ENCODE data around the gene SHC4. TPM values are rescaled to one million over a fixed set of nuclear protein-coding genes. Genes with fewer than 3 reads are reported as not detected.

The SHC4 gene
- total RNA-seq, 1 donor from 2014 or later, result 35.6 TPM

- Mint-ChIP-seq H3K4me3 (ENCODE audit: unreplicated experiment) (no peak overlapping the region), H3K27me3 (ENCODE audit: low read depth) (no peaks in the 10 kb centered on the region), H3K4me1 (ENCODE audit: low read depth) (peaks cover 80% of the 10 kb centered on the region), H3K9me3 (ENCODE audit: low read depth) (peaks cover 11% of the 10 kb centered on the region), H3K36me3 (ENCODE audit: low read depth) (peaks cover 6% of the 10 kb centered on the region), H3K27ac (ENCODE audit: unreplicated experiment) (peak overlapping the region; percentile 91)
- DNase-seq (ENCODE audit: low spot score), result no peak
- no peak for TF ChIP-seq CTCF (IDR thresholded peaks at IDR 0.05)
These were observed 25.8 kb downstream of the SHC4 start for GRCh38 chr15:48937886-48938285.

DNA sequence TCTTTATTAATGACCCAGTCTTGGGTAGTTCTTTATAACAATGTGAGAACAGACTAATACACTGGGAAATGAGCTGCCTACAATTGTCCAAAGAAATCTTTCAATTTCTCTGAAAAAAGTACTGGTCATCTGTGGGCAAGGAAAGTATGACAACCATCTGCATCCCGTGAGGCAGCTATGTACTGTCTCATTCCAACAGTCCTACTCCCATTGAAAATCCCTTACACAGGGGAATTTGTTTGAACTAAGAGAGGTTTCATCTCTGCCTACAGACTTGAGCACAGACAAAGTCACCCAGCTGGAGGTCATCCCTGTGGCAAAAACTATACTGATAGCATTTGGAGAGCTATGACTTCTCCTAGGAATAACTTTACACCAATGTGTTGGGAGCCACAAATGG is 27.1 kb downstream of the SHC4 start:
- Mint-ChIP-seq H3K36me3 (ENCODE audit: low read depth) (peaks cover 9% of the 10 kb centered on the region), H3K4me1 (ENCODE audit: low read depth) (peaks cover 89% of the 10 kb centered on the region), H3K9me3 (ENCODE audit: low read depth) (peaks cover 14% of the 10 kb centered on the region), H3K4me3 (ENCODE audit: unreplicated experiment) (no peak overlapping the region), H3K27me3 (ENCODE audit: low read depth) (no peaks in the 10 kb centered on the region), H3K27ac (ENCODE audit: unreplicated experiment) (peak overlapping the region; percentile 91)
- DNase-seq (ENCODE audit: low spot score), result no peak
- no peak for TF ChIP-seq CTCF (IDR thresholded peaks at IDR 0.05)

- no peak for TF ChIP-seq CTCF (IDR thresholded peaks at IDR 0.05)
- Mint-ChIP-seq H3K27me3 (ENCODE audit: low read depth) (no peaks in the 10 kb centered on the region), H3K9me3 (ENCODE audit: low read depth) (peaks cover 6% of the 10 kb centered on the region), H3K4me3 (ENCODE audit: unreplicated experiment) (no peak overlapping the region), H3K4me1 (ENCODE audit: low read depth) (peaks cover 89% of the 10 kb centered on the region), H3K36me3 (ENCODE audit: low read depth) (peaks cover 4% of the 10 kb centered on the region), H3K27ac (ENCODE audit: unreplicated experiment) (peak overlapping the region; percentile 82)
- DNase-seq (ENCODE audit: low spot score), result no peak
These were observed 28.5 kb downstream of the SHC4 start for GRCh38 chr15:48935236-48935635.

DNA sequence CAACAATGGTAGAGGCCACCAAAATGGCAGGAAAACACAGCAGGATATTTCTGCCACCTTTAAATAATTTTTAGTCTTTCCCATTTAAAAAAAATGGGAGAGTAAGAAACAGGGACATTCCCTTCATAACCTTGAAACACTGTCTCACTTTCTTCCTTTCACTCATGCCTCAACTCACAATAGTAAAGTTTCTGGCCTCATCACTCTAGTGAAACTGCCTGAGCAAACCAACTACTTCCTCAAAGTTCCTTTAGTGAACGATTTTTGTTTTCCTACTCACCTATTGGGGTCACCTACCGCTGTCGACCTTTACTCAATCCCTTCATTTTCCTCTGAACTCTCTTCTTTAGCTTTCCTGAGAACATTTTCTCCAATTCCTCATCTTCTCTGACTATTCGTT is 33.0 kb downstream of the SHC4 start:
- TF ChIP-seq CTCF (IDR thresholded peaks at IDR 0.05), result no peak
- peaks cover 88% of the 10 kb centered on the region for H3K4me1 Mint-ChIP-seq (ENCODE audit: low read depth)
- peak overlapping the region; percentile 81 for H3K27ac Mint-ChIP-seq (ENCODE audit: unreplicated experiment)
- no peak for DNase-seq (ENCODE audit: low spot score)
- H3K27me3 Mint-ChIP-seq (ENCODE audit: low read depth), result no peaks in the 10 kb centered on the region
- peaks cover 6% of the 10 kb centered on the region for H3K9me3 Mint-ChIP-seq (ENCODE audit: low read depth)
- H3K36me3 Mint-ChIP-seq (ENCODE audit: low read depth), result peaks cover 4% of the 10 kb centered on the region
- H3K4me3 Mint-ChIP-seq (ENCODE audit: unreplicated experiment), result no peak overlapping the region

DNA sequence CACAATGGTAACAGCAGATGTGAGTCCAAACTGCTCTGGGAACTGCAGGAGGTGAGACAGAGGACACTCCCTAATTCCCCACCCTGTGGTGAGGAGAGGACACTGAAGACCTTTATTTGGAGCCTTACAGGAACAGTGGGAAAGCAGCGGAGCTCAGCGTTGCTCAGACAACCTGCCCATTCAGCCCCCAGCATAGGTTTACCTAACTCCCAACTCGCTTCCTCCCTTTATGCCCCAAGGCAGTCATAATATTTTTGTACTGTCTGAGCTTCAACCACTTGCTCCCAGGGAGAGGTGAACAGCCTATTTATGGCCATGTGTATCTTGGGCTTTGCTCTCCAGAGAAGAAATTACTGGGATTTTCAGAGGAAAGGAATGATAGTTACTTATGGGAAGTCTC is 34.1 kb downstream of the SHC4 start:
- H3K4me3 Mint-ChIP-seq (ENCODE audit: unreplicated experiment), result peak overlapping the region; percentile 31
- peak; percentile 25 for TF ChIP-seq CTCF (IDR thresholded peaks at IDR 0.05)
- H3K36me3 Mint-ChIP-seq (ENCODE audit: low read depth), result peaks cover 4% of the 10 kb centered on the region
- H3K4me1 Mint-ChIP-seq (ENCODE audit: low read depth), result peaks cover 89% of the 10 kb centered on the region
- no peak for DNase-seq (ENCODE audit: low spot score)
- no peaks in the 10 kb centered on the region for H3K27me3 Mint-ChIP-seq (ENCODE audit: low read depth)
- H3K9me3 Mint-ChIP-seq (ENCODE audit: low read depth), result peaks cover 6% of the 10 kb centered on the region
- H3K27ac Mint-ChIP-seq (ENCODE audit: unreplicated experiment), result peak overlapping the region; percentile 93
